ENCODE measurements around the gene QSOX1. TPM values are rescaled to one million over a fixed set of nuclear protein-coding genes. Genes with fewer than 3 reads are reported as not detected.

The QSOX1 gene
- total RNA-seq, 4 donors from 2014 or later = 19.6 to 45.2 (median 28.4) TPM

- Histone ChIP-seq H3K27me3 (peaks cover 66% of the 10 kb centered on the region), H3K27ac (no peak overlapping the region), H3K9me3 (no peaks in the 10 kb centered on the region), H3K36me3 (no peaks in the 10 kb centered on the region), H3K4me3 (replicated peaks in 1 of 3) (peak overlapping the region in 1 of 3 donors; percentile 45), H3K4me1 (peaks cover 37 to 55% of the 10 kb centered on the region in 2 donors)
- DNase-seq = peak; percentile 14 to 27
- no peak for TF ChIP-seq CTCF (IDR thresholded peaks at IDR 0.05)
- TF ChIP-seq POLR2A (IDR thresholded peaks at IDR 0.05) = no peak
- 1 to 2% methylated on average over 15 to 16 of the region's 37 CpGs for WGBS, 2 donors
- intact Hi-C loops (cut with DNase I) = no loop called here
Measured at GRCh38 chr1:180231506-180231921, 76.8 kb downstream of the QSOX1 start.

GRCh38 chr1:180231936-180232335 is 77.3 kb downstream of the QSOX1 start:
- H3K36me3 ChIP-seq = no peaks in the 10 kb centered on the region
- TF ChIP-seq POLR2A (IDR thresholded peaks at IDR 0.05) = no peak
- no peak for TF ChIP-seq CTCF (IDR thresholded peaks at IDR 0.05)
- H3K27ac ChIP-seq = no peak overlapping the region
- no peaks in the 10 kb centered on the region for H3K9me3 ChIP-seq
- H3K4me3 ChIP-seq (replicated peaks in 1 of 3) = no peak overlapping the region
- H3K4me1 ChIP-seq = peaks cover 37 to 55% of the 10 kb centered on the region in 2 donors
- intact Hi-C loops (cut with DNase I) = no loop called here
- peaks cover 70% of the 10 kb centered on the region for H3K27me3 ChIP-seq
- WGBS, 2 donors = 4 to 6% methylated on average over 13 to 14 of the region's 14 CpGs
- no peak for DNase-seq

- 7 to 9% methylated on average over 11 of the region's 11 CpGs for WGBS, 2 donors
- no peaks in the 10 kb centered on the region for H3K9me3 ChIP-seq
- H3K27ac ChIP-seq = no peak overlapping the region
- no peak for TF ChIP-seq POLR2A (IDR thresholded peaks at IDR 0.05)
- peaks cover 71% of the 10 kb centered on the region for H3K27me3 ChIP-seq
- no peaks in the 10 kb centered on the region for H3K36me3 ChIP-seq
- no peak for DNase-seq
- H3K4me3 ChIP-seq (replicated peaks in 1 of 3) = no peak overlapping the region
- peaks cover 37 to 55% of the 10 kb centered on the region in 2 donors for H3K4me1 ChIP-seq
- intact Hi-C loops (cut with DNase I) = no loop called here
Measured at GRCh38 chr1:180232521-180233043, 77.9 kb downstream of the QSOX1 start.

- 3 to 7% methylated on average over 40 to 46 of the region's 71 CpGs for WGBS, 2 donors
- DNase-seq = no peak
- intact Hi-C loops (cut with DNase I) = no loop called here
- Histone ChIP-seq H3K27me3 (peaks cover 71% of the 10 kb centered on the region), H3K4me1 (peaks cover 37 to 55% of the 10 kb centered on the region in 2 donors), H3K27ac (no peak overlapping the region), H3K36me3 (no peaks in the 10 kb centered on the region), H3K4me3 (replicated peaks in 1 of 3) (no peak overlapping the region), H3K9me3 (no peaks in the 10 kb centered on the region)
- no peak for TF ChIP-seq POLR2A (IDR thresholded peaks at IDR 0.05)
- TF ChIP-seq CTCF (IDR thresholded peaks at IDR 0.05) = no peak
Measured at GRCh38 chr1:180233191-180234011, 78.7 kb downstream of the QSOX1 start.

GRCh38 chr1:180234369-180235076 is 79.9 kb downstream of the QSOX1 start:
- 2% methylated on average over 28 to 43 of the region's 51 CpGs for WGBS, 2 donors
- H3K4me1 ChIP-seq = peaks cover 33 to 47% of the 10 kb centered on the region in 2 donors
- TF ChIP-seq POLR2A (IDR thresholded peaks at IDR 0.05) = no peak
- TF ChIP-seq CTCF (IDR thresholded peaks at IDR 0.05) = no peak

More at GRCh38 chr1:180234369-180235076, 79.9 kb downstream of the QSOX1 start:
- Histone ChIP-seq H3K4me3 (replicated peaks in 1 of 3) (no peak overlapping the region), H3K27ac (no peak overlapping the region), H3K27me3 (peaks cover 72% of the 10 kb centered on the region), H3K36me3 (no peaks in the 10 kb centered on the region), H3K9me3 (no peaks in the 10 kb centered on the region)
- peak in 1 of 2 donors; percentile 29 for DNase-seq
- intact Hi-C loops (cut with DNase I) = no loop called here

All from thyroid gland (tissue), 4 donors.